Measurements from ENCODE around the gene KCNAB1.
A peak's percentile ranks its signal among the peaks of the same experiment; 100 is the strongest.

KCNAB1 gene

GRCh38 chr3:156483426-156483825 is 363.0 kb downstream of the KCNAB1 start:
- Histone ChIP-seq H3K9me3 (ENCODE audit: control insufficient read depth, low read length) (no peaks in the 10 kb centered on the region), H2BK15ac (ENCODE audit: low read depth, poor library complexity, severe bottlenecking) (no peak overlapping the region), H3K4me3 (ENCODE audit: insufficient read depth in 1 of 2, low read depth in 1 of 2, low read length in 2 of 2) (peak overlapping the region in 1 of 2 experiments; percentile 29), H3K79me1 (replicated peaks; ENCODE audit: low read length, poor library complexity, severe bottlenecking) (no peaks in the 10 kb centered on the region), H3K4me2 (ENCODE audit: low read length, poor library complexity, severe bottlenecking) (no peak overlapping the region), H3K36me3 (ENCODE audit: control insufficient read depth in 1 of 2, insufficient read depth in 2 of 2, low read depth in 1 of 2, low read length in 2 of 2) (no peaks in the 10 kb centered on the region), H4K8ac (ENCODE audit: low read length) (no peak overlapping the region), H2BK12ac (ENCODE audit: low read length in 2 of 2) (no peak overlapping the region), H3K23ac (ENCODE audit: low read length in 2 of 2) (no peak overlapping the region), H3K18ac (ENCODE audit: low read depth in 1 of 2, low read length in 2 of 2) (no peak overlapping the region), H3K27ac (ENCODE audit: low read length, poor library complexity, severe bottlenecking) (peak overlapping the region; percentile 30), H3K4me1 (ENCODE audit: control insufficient read depth, insufficient read depth, low read depth, low read length) (peaks cover 3% of the 10 kb centered on the region), H3K14ac (ENCODE audit: low read length in 2 of 2) (no peak overlapping the region), H2AFZ (ENCODE audit: low read depth, low read length) (no peak overlapping the region), H3K27me3 (ENCODE audit: control insufficient read depth in 1 of 2, insufficient read depth in 1 of 2, low read length in 2 of 2) (no peaks in the 10 kb centered on the region), H2BK120ac (ENCODE audit: low read depth, low read length) (no peak overlapping the region), H4K91ac (ENCODE audit: low read length) (no peak overlapping the region), H2BK5ac (ENCODE audit: low read depth, low read length, poor library complexity, severe bottlenecking) (no peak overlapping the region), H3K4ac (ENCODE audit: low read depth in 1 of 2, low read length in 2 of 2) (no peak overlapping the region), H2AK5ac (ENCODE audit: low read length, severe bottlenecking) (no peak overlapping the region), H3K9ac (ENCODE audit: low read length) (peak overlapping the region; percentile 66)
- 0% methylated on average over 1 of the region's 1 CpG for WGBS
- peak; percentile 94 for DNase-seq

DNA sequence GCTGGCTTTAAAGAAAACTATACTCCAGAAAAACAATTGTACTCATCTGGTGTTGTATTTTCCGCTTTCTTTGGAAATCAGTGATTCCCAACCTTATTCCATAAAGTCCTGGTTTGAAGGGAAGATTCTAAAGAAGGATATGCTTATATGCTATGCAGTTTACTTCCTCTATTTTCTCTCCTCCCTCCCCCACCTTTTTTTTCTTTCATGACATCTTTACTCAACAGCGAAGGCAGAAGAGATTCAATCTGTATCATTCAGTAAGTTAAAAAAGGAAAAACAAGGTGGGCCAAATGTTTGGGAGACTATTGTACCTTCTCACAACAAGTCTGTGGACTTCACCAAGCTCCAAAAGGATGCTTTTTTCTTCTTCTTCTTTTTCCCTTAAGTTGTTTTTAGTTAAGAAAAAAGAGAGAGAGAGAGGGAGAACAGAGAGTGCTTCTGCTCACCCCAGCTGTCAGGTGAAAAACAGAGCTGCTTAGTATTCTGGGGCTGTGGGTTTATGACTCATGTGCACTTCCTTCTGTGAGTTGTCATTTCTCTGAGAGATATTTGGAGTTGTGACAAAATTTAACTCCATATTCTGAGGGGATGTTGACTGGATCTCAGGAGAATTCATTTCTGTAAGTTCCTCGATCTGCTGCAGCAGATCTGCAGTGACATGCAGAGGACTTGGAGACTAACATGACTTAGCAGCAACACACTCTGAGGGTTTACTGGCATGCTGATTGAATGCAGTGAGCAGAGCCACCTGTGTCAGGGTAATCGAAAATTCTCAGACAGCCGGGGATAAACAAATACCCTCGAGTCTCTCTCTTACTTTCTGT is 363.8 kb downstream of the KCNAB1 start:
- Histone ChIP-seq H4K91ac (ENCODE audit: low read length) (no peak overlapping the region), H2AFZ (ENCODE audit: low read depth, low read length) (no peak overlapping the region), H3K27me3 (ENCODE audit: control insufficient read depth in 1 of 2, insufficient read depth in 1 of 2, low read length in 2 of 2) (no peaks in the 10 kb centered on the region), H3K4me2 (ENCODE audit: low read length, poor library complexity, severe bottlenecking) (peak overlapping the region; percentile 18), H3K4me1 (ENCODE audit: control insufficient read depth, insufficient read depth, low read depth, low read length) (peaks cover 3% of the 10 kb centered on the region), H3K9me3 (ENCODE audit: control insufficient read depth, low read length) (no peaks in the 10 kb centered on the region), H2BK120ac (ENCODE audit: low read depth, low read length) (no peak overlapping the region), H3K18ac (ENCODE audit: low read depth in 1 of 2, low read length in 2 of 2) (no peak overlapping the region), H2BK5ac (ENCODE audit: low read depth, low read length, poor library complexity, severe bottlenecking) (no peak overlapping the region), H2AK5ac (ENCODE audit: low read length, severe bottlenecking) (no peak overlapping the region), H3K23ac (ENCODE audit: low read length in 2 of 2) (no peak overlapping the region), H3K14ac (ENCODE audit: low read length in 2 of 2) (no peak overlapping the region), H4K8ac (ENCODE audit: low read length) (no peak overlapping the region), H3K79me1 (replicated peaks; ENCODE audit: low read length, poor library complexity, severe bottlenecking) (no peaks in the 10 kb centered on the region), H2BK15ac (ENCODE audit: low read depth, poor library complexity, severe bottlenecking) (no peak overlapping the region), H3K27ac (ENCODE audit: low read length, poor library complexity, severe bottlenecking) (peak overlapping the region; percentile 46), H3K9ac (ENCODE audit: low read length) (peak overlapping the region; percentile 66), H3K4me3 (ENCODE audit: insufficient read depth in 1 of 2, low read depth in 1 of 2, low read length in 2 of 2) (peak overlapping the region in 1 of 2 experiments; percentile 29), H3K4ac (ENCODE audit: low read depth in 1 of 2, low read length in 2 of 2) (no peak overlapping the region), H2BK12ac (ENCODE audit: low read length in 2 of 2) (peak overlapping the region in 1 of 2 experiments; percentile 10), H3K36me3 (ENCODE audit: control insufficient read depth in 1 of 2, insufficient read depth in 2 of 2, low read depth in 1 of 2, low read length in 2 of 2) (no peaks in the 10 kb centered on the region)
- 0% methylated on average over 2 of the region's 6 CpGs for WGBS
- peak; percentile 81 for DNase-seq

- WGBS: 14% methylated on average over 3 of the region's 3 CpGs
- H2BK120ac ChIP-seq (ENCODE audit: low read depth, low read length): no peak overlapping the region
- peaks cover 1% of the 10 kb centered on the region for H3K4me1 ChIP-seq (ENCODE audit: control insufficient read depth, insufficient read depth, low read depth, low read length)
- peak overlapping the region in 1 of 2 experiments; percentile 5 for H3K4me3 ChIP-seq (ENCODE audit: insufficient read depth in 1 of 2, low read depth in 1 of 2, low read length in 2 of 2)
- no peak overlapping the region for H4K8ac ChIP-seq (ENCODE audit: low read length)
- H3K4me2 ChIP-seq (ENCODE audit: low read length, poor library complexity, severe bottlenecking): no peak overlapping the region
- no peak overlapping the region for H2BK12ac ChIP-seq (ENCODE audit: low read length in 2 of 2)
- no peak overlapping the region for H3K14ac ChIP-seq (ENCODE audit: low read length in 2 of 2)
- H2AFZ ChIP-seq (ENCODE audit: low read depth, low read length): no peak overlapping the region
- no peak overlapping the region for H2BK5ac ChIP-seq (ENCODE audit: low read depth, low read length, poor library complexity, severe bottlenecking)
- no peaks in the 10 kb centered on the region for H3K79me1 ChIP-seq (replicated peaks; ENCODE audit: low read length, poor library complexity, severe bottlenecking)
- H4K91ac ChIP-seq (ENCODE audit: low read length): no peak overlapping the region
- H2AK5ac ChIP-seq (ENCODE audit: low read length, severe bottlenecking): no peak overlapping the region
- H3K4ac ChIP-seq (ENCODE audit: low read depth in 1 of 2, low read length in 2 of 2): no peak overlapping the region
- no peaks in the 10 kb centered on the region for H3K9me3 ChIP-seq (ENCODE audit: control insufficient read depth, low read length)
- no peak overlapping the region for H2BK15ac ChIP-seq (ENCODE audit: low read depth, poor library complexity, severe bottlenecking)
- peak overlapping the region; percentile 81 for H3K9ac ChIP-seq (ENCODE audit: low read length)
- DNase-seq: peak; percentile 46
- no peaks in the 10 kb centered on the region for H3K36me3 ChIP-seq (ENCODE audit: control insufficient read depth in 1 of 2, insufficient read depth in 2 of 2, low read depth in 1 of 2, low read length in 2 of 2)
- H3K23ac ChIP-seq (ENCODE audit: low read length in 2 of 2): no peak overlapping the region
- H3K27ac ChIP-seq (ENCODE audit: low read length, poor library complexity, severe bottlenecking): no peak overlapping the region
- H3K18ac ChIP-seq (ENCODE audit: low read depth in 1 of 2, low read length in 2 of 2): no peak overlapping the region
- no peaks in the 10 kb centered on the region for H3K27me3 ChIP-seq (ENCODE audit: control insufficient read depth in 1 of 2, insufficient read depth in 1 of 2, low read length in 2 of 2)
Measured at GRCh38 chr3:156488767-156489166, 368.4 kb downstream of the KCNAB1 start.

DNA sequence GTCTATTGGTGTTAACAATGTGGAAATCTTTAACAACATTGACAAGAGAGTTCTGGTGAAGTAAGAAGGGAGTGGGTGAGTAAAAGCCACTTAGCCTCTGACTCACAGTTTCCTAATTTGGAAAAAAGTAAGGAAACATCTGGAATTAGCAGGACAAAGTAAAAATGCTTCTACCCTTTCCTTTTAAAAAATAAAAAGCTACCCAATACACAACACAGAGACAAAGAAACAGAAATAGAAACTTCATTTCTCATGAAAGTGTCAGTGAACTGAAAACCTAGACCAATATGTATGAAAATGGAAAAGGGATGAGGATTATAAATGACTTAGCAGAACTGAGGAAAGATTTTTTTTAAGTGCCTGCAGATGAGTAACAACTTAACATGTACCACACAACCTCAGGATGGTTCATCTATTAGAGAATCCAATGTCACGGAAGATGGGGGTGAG is 369.1 kb downstream of the KCNAB1 start:
- Histone ChIP-seq H4K8ac (ENCODE audit: low read length) (no peak overlapping the region), H2BK15ac (ENCODE audit: low read depth, poor library complexity, severe bottlenecking) (no peak overlapping the region), H3K4me2 (ENCODE audit: low read length, poor library complexity, severe bottlenecking) (no peak overlapping the region), H3K27ac (ENCODE audit: low read length, poor library complexity, severe bottlenecking) (no peak overlapping the region), H3K9me3 (ENCODE audit: control insufficient read depth, low read length) (no peaks in the 10 kb centered on the region), H2AFZ (ENCODE audit: low read depth, low read length) (no peak overlapping the region), H4K91ac (ENCODE audit: low read length) (no peak overlapping the region), H2BK120ac (ENCODE audit: low read depth, low read length) (no peak overlapping the region), H3K4me3 (ENCODE audit: insufficient read depth in 1 of 2, low read depth in 1 of 2, low read length in 2 of 2) (no peak overlapping the region), H3K27me3 (ENCODE audit: control insufficient read depth in 1 of 2, insufficient read depth in 1 of 2, low read length in 2 of 2) (no peaks in the 10 kb centered on the region), H3K18ac (ENCODE audit: low read depth in 1 of 2, low read length in 2 of 2) (no peak overlapping the region), H3K4ac (ENCODE audit: low read depth in 1 of 2, low read length in 2 of 2) (no peak overlapping the region), H3K79me1 (replicated peaks; ENCODE audit: low read length, poor library complexity, severe bottlenecking) (no peaks in the 10 kb centered on the region), H2BK12ac (ENCODE audit: low read length in 2 of 2) (no peak overlapping the region), H3K9ac (ENCODE audit: low read length) (peak overlapping the region; percentile 81), H3K14ac (ENCODE audit: low read length in 2 of 2) (no peak overlapping the region), H3K23ac (ENCODE audit: low read length in 2 of 2) (no peak overlapping the region), H2BK5ac (ENCODE audit: low read depth, low read length, poor library complexity, severe bottlenecking) (no peak overlapping the region), H2AK5ac (ENCODE audit: low read length, severe bottlenecking) (no peak overlapping the region), H3K4me1 (ENCODE audit: control insufficient read depth, insufficient read depth, low read depth, low read length) (peaks cover under 1% of the 10 kb centered on the region), H3K36me3 (ENCODE audit: control insufficient read depth in 1 of 2, insufficient read depth in 2 of 2, low read depth in 1 of 2, low read length in 2 of 2) (no peaks in the 10 kb centered on the region)
- WGBS: 15% methylated on average over 1 of the region's 1 CpG
- DNase-seq: peak; percentile 79
